CD4-positive, alpha-beta T cell treated with Interleukin-4 for 1 hour (primary cell): ENCODE measurements around the gene FAM76A.
"Not testable (repeated sequence)": the region's sequence is repeated elsewhere in the genome, so short reads cannot be mapped to it uniquely, and the experiment has no call there.

Experiments
- DNase-seq, 2 donors: peaks; one replicate each; pipeline ENCODE4 v3.0.0-alpha.2; 2020 to 2022

The FAM76A gene

GRCh38 chr1:27782950-27783349 is 57.2 kb downstream of the FAM76A start:
- no peak for DNase-seq

DNA sequence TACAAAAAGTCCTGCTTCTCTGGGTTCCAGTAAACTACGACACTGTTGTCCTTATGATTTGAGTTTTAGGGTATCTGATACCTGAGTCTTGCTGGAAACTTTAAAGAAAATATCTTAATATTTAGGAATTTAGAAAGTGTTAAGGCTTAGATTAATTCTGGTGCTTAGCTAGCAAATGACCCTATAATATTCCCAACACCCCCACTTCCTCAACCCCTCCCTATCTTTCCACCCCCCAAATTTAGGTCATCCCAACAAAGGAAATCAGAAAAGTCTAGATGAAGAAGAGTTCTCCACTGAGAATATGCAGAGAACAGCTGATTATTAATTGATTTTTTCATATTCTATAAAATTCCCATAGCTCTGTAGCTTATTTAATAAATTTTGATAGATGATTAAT is 58.9 kb downstream of the FAM76A start:
- DNase-seq = no peak

- DNase-seq = no peak
These were observed 60.2 kb downstream of the FAM76A start for GRCh38 chr1:27785781-27786455.

GRCh38 chr1:27787895-27788294 is 62.1 kb downstream of the FAM76A start:
- no peak for DNase-seq

- no peak for DNase-seq
These were observed 63.8 kb downstream of the FAM76A start for GRCh38 chr1:27789540-27790041.

GRCh38 chr1:27790270-27790669 is 64.5 kb downstream of the FAM76A start:
- DNase-seq = not testable (repeated sequence)

GRCh38 chr1:27795601-27796000 is 69.8 kb downstream of the FAM76A start:
- no peak for DNase-seq

- no peak for DNase-seq
These were observed 79.0 kb downstream of the FAM76A start for GRCh38 chr1:27804791-27805190.

DNA sequence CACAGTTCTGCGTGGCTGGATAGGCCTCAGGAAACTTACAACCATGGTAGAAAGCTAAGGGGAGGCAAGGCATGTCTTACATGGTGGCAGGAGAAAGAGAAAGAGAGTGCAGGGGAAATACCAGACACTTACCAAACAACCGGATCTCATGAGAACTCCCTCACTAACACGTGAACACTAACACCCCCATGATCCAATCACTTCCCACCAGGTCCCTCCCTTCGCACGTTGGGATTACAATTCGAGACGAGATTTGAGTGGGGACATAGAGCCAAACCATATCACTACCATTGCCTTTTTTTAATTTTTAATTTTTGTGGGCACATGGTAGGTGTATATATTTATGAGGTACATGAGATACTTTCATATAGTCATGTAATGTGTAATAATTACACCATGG is 81.0 kb downstream of the FAM76A start:
- DNase-seq = no peak

DNA sequence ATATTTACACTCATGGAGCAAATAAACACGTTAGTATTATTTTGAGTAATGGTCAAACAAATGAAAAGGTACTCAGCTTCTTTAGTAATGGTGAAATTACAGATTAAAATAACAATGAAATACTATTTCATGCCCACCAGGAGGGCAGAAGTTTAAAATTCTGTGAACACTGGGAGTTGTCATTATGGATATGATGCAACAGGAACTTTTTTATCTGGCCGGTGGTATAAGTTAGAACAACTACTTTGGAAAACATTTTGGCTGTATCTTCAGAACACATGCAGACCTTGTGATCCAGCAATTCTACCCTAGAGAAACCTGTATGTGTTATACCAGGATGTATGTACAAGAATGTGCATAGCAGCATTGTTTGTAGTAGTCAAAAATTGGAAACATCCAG is 81.6 kb downstream of the FAM76A start:
- no peak for DNase-seq

- not testable (repeated sequence) for DNase-seq
These were observed 82.4 kb downstream of the FAM76A start for GRCh38 chr1:27808131-27808530.

DNA sequence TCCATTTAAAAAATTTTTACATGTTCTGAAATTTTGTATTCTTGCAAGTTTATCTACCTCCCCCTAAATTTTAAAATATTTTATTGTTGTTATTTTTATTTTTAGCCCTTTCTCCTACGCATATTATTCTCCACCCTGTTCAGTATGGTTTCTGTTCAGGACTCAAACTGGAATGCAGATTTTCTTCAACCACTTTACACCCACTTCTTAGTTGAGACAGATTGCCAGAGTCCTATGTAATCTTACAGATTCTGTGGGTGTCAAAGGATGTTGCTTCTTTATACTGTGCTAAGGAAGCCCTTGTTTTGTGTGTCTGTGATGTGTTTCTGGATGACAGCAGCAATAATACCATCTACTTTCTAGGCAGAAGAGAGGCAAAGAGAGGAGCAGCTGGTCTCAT is 84.1 kb downstream of the FAM76A start:
- no peak for DNase-seq

GRCh38 chr1:27811741-27812500 is 86.2 kb downstream of the FAM76A start:
- DNase-seq = no peak
